GM12892 (cell line): ENCODE data around the gene LYPD6B.

ENCODE experiments used
- POLR2A ChIP-seq: IDR thresholded peaks from 2 replicates; pipeline ENCODE4 v1.6.1; 2011; ENCODE audit warnings: low read depth, low read length, control low read depth
- POLR2AphosphoS5 ChIP-seq: IDR thresholded peaks from 2 replicates; pipeline ENCODE4 v1.6.1; 2011; ENCODE audit warnings: low read depth, low read length, control low read depth
- TAF1 ChIP-seq: IDR thresholded peaks from 2 replicates; pipeline ENCODE4 v1.6.1; 2011; ENCODE audit warnings: low read depth, mild to moderate bottlenecking, control low read depth, low read length, borderline replicate concordance

DNA sequence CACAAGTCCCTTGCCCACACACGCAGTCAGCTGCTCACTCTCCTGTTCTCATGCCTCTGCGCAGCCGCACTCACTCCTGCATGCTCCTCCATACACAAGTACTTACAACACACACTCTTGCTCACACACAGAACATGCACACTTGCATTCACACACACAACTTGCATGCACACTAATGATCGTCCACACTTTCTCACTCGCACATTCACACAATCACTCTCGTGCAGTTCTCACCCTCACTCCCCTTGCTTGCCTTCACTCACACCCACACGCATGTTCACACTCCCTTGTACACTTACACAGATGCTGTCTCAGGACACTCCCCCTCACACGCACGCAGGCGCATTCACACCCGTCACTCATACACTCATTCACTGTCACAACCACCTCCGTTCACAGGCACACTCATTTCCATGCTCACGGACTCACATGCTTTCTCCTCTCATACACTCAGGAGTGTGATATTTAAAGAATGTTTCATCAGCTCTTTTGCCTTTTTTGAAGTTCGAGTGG is 36.1 kb upstream of the LYPD6B start:
- TF ChIP-seq POLR2A: no peak
- no peak for TF ChIP-seq POLR2AphosphoS5
- no peak for TF ChIP-seq TAF1
